Activated CD8-positive, alpha-beta T cell treated with anti-CD3 and anti-CD28 coated beads for 36 hours (primary cell): ENCODE measurements around the gene RHOG. TPM values are rescaled to one million over a fixed set of nuclear protein-coding genes. Genes with fewer than 3 reads are reported as not detected.
"Not testable (repeated sequence)": the region's sequence is repeated elsewhere in the genome, so short reads cannot be mapped to it uniquely, and the experiment has no call there.

ENCODE experiments used
- ATAC-seq: fragments of 200-7000 bp; cut with Tn5 transposase; one replicate; pipeline ENCODE4 v1.10.0; 2021; ENCODE audit warnings: mild to moderate bottlenecking, moderate library complexity
- CTCF ChIA-PET: fragments of 350-600 bp; sonication (Branson Sonifier 250); formaldehyde crosslinking; loops from one replicate; lab custom pipeline; 2021; ENCODE audit warnings: antibody characterized with exemption; lab: Charles Lee
- POLR2A ChIA-PET: fragments of 350-600 bp; sonication (Branson Sonifier 250); formaldehyde crosslinking; loops from one replicate; lab custom pipeline; 2021; ENCODE audit warnings: antibody characterized with exemption; lab: Charles Lee
- DNase-seq: peaks from one replicate; pipeline ENCODE4 v3.0.0-alpha.2; 2020
- H3K27ac Mint-ChIP-seq: one replicate; pipeline ENCODE4 v1.8.0; 2021; ENCODE audit warnings: mild to moderate bottlenecking, mixed read lengths
- H3K27me3 Mint-ChIP-seq: one replicate; pipeline ENCODE4 v1.8.0; 2021; ENCODE audit warnings: mixed read lengths
- H3K36me3 Mint-ChIP-seq: one replicate; pipeline ENCODE4 v1.8.0; 2021; ENCODE audit warnings: low read depth, mixed read lengths
- H3K4me1 Mint-ChIP-seq: one replicate; pipeline ENCODE4 v1.8.0; 2021; ENCODE audit warnings: low read depth, mixed read lengths
- H3K4me3 Mint-ChIP-seq: one replicate; pipeline ENCODE4 v1.8.0; 2021; ENCODE audit warnings: mild to moderate bottlenecking, moderate library complexity, mixed read lengths
- H3K9me3 Mint-ChIP-seq: one replicate; pipeline ENCODE4 v1.8.0; 2021; ENCODE audit warnings: mixed read lengths
- CTCF ChIP-seq: fragments of 200-600 bp; IDR thresholded peaks from one replicate; pipeline ENCODE4 v1.8.0; 2022; ENCODE audit warnings: antibody characterized with exemption, mild to moderate bottlenecking
- intact Hi-C: fragments of 100-400 bp; cut with micrococcal nuclease; formaldehyde crosslinking; loops from one replicate; pipeline ENCODE4 v1.10.0; 2022
- total RNA-seq, 2 experiments: library from RNA; stranded (reverse); gene quantifications; one replicate each; pipeline ENCODE4 v1.2.3, GENCODE V29; 2021

Gene RHOG
- total RNA-seq, 2 experiments from 2014 or later = 176 to 188 TPM

DNA sequence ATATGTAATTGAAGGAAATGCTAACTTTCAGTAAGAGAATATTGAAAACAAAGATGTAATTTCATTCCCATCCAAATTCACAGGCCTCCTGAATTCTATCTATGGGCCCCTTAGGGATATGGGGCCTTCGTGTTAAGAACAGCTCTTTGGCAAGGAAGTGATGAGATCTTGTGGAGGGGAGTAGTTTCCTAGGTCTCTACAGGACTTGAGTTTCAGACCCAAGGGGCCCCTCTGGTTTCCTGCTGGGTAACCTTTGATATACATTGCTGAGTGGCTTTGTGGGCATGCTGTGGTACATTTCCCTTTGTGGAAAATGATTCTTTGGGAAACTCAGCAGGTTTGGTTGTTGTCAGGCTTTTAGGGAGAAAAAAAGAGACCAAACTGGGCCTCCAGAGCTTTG is 20.9 kb upstream of the RHOG start:
- no peak for TF ChIP-seq CTCF
- Mint-ChIP-seq H3K9me3 (peaks cover 1% of the 10 kb centered on the region), H3K4me3 (peak overlapping the region; percentile 82), H3K27me3 (no peaks in the 10 kb centered on the region), H3K4me1 (peaks cover 84% of the 10 kb centered on the region), H3K36me3 (peaks cover 32% of the 10 kb centered on the region), H3K27ac (peak overlapping the region; percentile 91)
- ATAC-seq (no peak), DNase-seq (peak; percentile 68)
- intact Hi-C loops = no loop called here
- POLR2A ChIA-PET = interaction anchor here (0.7 to 1.4 kb wide), 4 partner anchors 9 to 106 kb away, joined by 3 to 5 read pairs (median 3); no protein-coding TSS in a partner anchor
- CTCF ChIA-PET = interaction anchor here (0.8 to 5.1 kb wide), 3 partner anchors 13 to 211 kb away, joined by 3 to 22 read pairs (median 4); no protein-coding TSS in a partner anchor

DNA sequence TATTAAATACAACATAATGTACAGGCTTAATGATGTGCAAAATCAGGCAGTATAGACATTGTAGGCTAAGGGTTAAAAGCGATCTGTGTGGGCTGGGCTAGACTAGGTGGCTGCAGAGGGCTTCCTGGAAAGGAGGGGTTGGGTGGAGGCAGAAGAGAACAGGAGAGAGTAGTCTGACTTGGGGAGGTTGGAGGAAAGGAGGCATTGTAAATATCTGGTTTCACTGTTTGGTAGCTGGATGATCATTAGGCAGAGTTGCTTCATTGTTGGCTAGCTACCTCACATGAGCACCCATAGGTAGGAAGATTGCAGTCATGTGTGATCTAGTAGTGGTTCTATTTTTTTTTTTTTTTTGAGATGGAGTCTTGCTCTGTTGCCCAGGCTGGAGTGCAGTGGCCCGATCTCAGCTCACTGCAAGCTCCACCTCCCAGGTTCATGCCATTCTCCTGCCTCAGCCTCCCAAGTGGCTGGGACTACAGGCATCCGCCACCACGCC is 20.2 kb upstream of the RHOG start:
- Mint-ChIP-seq H3K4me3 (peak overlapping the region; percentile 82), H3K4me1 (peaks cover 77% of the 10 kb centered on the region), H3K36me3 (peaks cover 37% of the 10 kb centered on the region), H3K27ac (peak overlapping the region; percentile 91)
- H3K27me3 Mint-ChIP-seq, H3K9me3 Mint-ChIP-seq, intact Hi-C loops: not testable (repeated sequence)
- ChIA-PET POLR2A (interaction anchor here (0.7 to 1.8 kb wide), 5 partner anchors 9 to 107 kb away, joined by 3 to 5 read pairs (median 3); no protein-coding TSS in a partner anchor), CTCF (interaction anchor here (0.9 to 26.5 kb wide), 7 partner anchors 12 to 212 kb away, joined by 3 to 775 read pairs (median 4); no protein-coding TSS in a partner anchor)
- peak; percentile 68 for ATAC-seq
- peak; percentile 64 for DNase-seq

DNA sequence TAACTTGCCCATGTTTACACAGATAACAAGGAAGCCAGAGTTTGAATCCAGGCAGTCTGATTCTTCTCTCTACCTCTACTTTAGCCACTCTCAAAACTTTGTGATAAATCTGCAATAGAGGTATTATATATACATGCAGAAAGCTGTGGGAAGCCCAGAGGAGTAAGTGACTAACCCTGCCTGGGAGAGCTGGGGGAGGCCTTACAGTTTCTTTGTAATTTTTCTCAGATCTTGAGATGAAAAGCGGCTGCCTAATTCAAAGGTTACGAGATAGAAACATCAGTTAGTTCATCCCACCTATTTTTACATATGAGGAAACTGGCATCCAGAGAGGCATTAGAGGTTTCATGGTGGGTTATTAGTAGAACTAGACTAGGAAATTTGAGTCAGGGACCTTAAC is 19.6 kb upstream of the RHOG start:
- Mint-ChIP-seq H3K36me3 (peaks cover 37% of the 10 kb centered on the region), H3K4me1 (peaks cover 71% of the 10 kb centered on the region), H3K4me3 (peak overlapping the region; percentile 82), H3K9me3 (peaks cover 1% of the 10 kb centered on the region), H3K27ac (peak overlapping the region; percentile 91), H3K27me3 (no peaks in the 10 kb centered on the region)
- ATAC-seq (peak; percentile 41), DNase-seq (peak; percentile 75)
- CTCF ChIA-PET = interaction anchor here (0.9 to 26.5 kb wide), 9 partner anchors 11 to 213 kb away, joined by 3 to 775 read pairs (median 7); partner anchors contain the start of gene RHOG
- POLR2A ChIA-PET = interaction anchor here (0.9 to 1.8 kb wide), 4 partner anchors 16 to 82 kb away, joined by 3 to 5 read pairs (median 4); no protein-coding TSS in a partner anchor
- intact Hi-C loops = no loop called here
- TF ChIP-seq CTCF = no peak

DNA sequence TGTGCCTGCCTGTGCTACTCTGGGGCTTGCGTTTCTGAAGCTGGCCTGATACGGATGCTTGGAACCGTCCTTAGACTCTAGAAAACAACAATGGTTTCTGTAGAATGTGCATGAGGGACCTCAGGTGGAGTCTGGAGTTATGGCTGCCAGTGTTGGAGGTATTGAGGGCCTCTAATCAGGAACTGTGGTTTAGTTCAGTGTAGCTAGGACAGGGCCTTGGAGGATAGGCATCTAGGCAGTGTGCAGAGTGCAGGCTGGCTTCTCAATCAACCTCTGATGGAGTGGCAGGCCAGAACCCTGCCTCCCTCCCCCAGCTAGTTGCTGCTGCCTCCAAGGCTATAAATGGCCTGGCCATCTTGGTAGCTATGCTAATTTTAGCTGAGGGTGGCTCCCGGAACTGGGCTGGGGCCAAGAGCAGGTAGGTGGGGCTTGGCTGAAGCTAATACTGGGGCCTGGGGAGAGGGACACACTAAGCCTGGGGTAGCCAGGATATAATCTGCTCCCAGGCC is 18.7 kb upstream of the RHOG start:
- H3K36me3 Mint-ChIP-seq = peaks cover 37% of the 10 kb centered on the region

More for the DNA sequence above, 18.7 kb upstream of the RHOG start:
- peak; percentile 65 for DNase-seq
- POLR2A ChIA-PET = interaction anchor here (0.5 to 3.3 kb wide), 6 partner anchors 7 to 190 kb away, joined by 3 to 21 read pairs (median 4); no protein-coding TSS in a partner anchor
- Mint-ChIP-seq H3K4me1 (peaks cover 65% of the 10 kb centered on the region), H3K27me3 (no peaks in the 10 kb centered on the region), H3K9me3 (peaks cover 1% of the 10 kb centered on the region), H3K4me3 (peak overlapping the region; percentile 82), H3K27ac (peak overlapping the region; percentile 91)
- intact Hi-C loops = loop anchor here (5.0 kb wide), 2 partner anchors 33 to 93 kb away; no protein-coding TSS in a partner anchor
- ATAC-seq = no peak
- CTCF ChIA-PET = interaction anchor here (0.9 to 26.5 kb wide), 10 partner anchors 9 to 214 kb away, joined by 3 to 775 read pairs (median 8); partner anchors contain the start of gene RHOG
- no peak for TF ChIP-seq CTCF
